ENCODE measurements around the gene VTI1A. TPM values are rescaled to one million over a fixed set of nuclear protein-coding genes. Genes with fewer than 3 reads are reported as not detected.

Gene VTI1A
- total and polyA plus RNA-seq, 7 experiments from 2014 or later: 21.7 to 56.8 (median 40.8) TPM

DNA sequence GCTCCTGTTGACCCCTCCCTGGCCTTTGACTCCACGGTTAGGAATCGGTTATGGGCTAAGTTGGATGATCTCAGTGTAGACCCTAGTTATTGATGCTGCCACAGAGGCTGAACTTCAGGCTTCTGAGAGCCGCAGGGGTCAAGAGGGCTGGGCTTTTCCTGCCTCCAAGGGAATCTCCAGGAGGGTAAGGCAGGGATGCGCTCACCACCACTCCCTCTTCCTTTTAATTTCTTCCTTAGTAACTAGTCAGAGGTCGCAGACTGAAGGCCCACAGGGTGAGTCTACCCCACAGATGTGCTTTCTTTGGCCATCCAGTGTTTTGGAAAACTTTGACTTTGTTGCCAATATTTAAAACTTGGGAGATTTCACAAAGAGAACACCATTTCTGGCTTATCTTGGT is 352.0 kb downstream of the VTI1A start:
- DNase-seq: no peak
- Mint-ChIP-seq H3K36me3 (peaks cover 0 to 18% (median 7%) of the 10 kb centered on the region in 5 donors), H3K9me3 (no peaks in the 10 kb centered on the region), H3K27me3 (no peaks in the 10 kb centered on the region), H3K4me3 (no peak overlapping the region), H3K27ac (no peak overlapping the region), H3K4me1 (peaks cover 0 to 5% (median 0%) of the 10 kb centered on the region in 7 donors)
- CTCF ChIA-PET: no interaction called here
- no peak overlapping the region for H3K27ac ChIP-seq (ENCODE audit: low read depth, low read length)
- no peaks in the 10 kb centered on the region for H3K36me3 ChIP-seq (ENCODE audit: control insufficient read depth in 2 of 3, insufficient read depth in 3 of 3, low read length in 3 of 3)
- intact Hi-C loops (cut with micrococcal nuclease): no loop called here
- POLR2A ChIA-PET: no interaction called here
- H3K4me3 ChIP-seq (ENCODE audit: low read length): no peak overlapping the region
- ATAC-seq: no peak
- H3K27me3 ChIP-seq (ENCODE audit: control insufficient read depth in 2 of 2, insufficient read depth in 2 of 2, low read length in 2 of 2): no peaks in the 10 kb centered on the region
- H3K4me1 ChIP-seq (ENCODE audit: control insufficient read depth in 2 of 2, insufficient read depth in 2 of 2, low read length in 2 of 2): no peaks in the 10 kb centered on the region
- H3K9me3 ChIP-seq (ENCODE audit: control insufficient read depth in 2 of 3, low read length in 3 of 3): no peaks in the 10 kb centered on the region

DNA sequence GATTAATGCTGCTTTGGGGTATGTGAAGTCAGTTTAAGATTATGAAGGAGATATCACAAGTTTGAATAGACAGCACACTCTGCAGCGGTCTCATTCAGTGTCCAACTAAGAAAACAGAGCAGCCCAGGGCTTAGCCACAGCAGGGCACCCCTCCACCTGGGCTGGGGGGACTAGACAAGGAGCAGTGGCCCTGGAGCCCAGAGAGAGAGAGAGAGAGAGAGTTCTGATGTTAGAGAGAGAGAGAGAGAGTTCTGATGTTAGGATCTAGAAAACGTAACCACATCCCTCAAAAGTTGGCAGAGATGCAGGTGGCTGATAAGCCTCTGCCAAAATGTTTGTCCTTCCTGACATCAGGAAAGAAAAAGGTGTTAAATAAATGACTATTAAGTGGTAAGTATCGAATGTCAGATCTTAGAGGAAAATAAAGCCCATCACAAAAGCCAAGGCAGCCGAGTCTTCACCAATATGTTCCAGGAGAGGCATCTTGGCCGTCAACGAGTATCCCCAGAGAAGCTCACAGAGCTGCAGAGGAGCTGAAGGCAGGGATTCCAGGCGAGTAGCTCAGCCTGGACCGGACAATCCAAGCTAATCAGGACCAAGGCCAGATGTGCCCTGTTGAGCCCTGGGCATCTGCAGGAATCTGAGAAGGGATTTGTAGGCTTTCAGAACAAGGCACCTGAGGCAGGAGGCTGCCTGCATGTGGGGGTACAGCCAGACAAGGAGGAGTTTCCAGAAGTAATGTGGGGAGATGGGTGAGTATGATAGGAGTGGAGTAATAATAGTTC is 352.9 kb downstream of the VTI1A start:
- H3K9me3 ChIP-seq (ENCODE audit: control insufficient read depth in 2 of 3, low read length in 3 of 3): no peaks in the 10 kb centered on the region
- H3K4me1 ChIP-seq (ENCODE audit: control insufficient read depth in 2 of 2, insufficient read depth in 2 of 2, low read length in 2 of 2): no peaks in the 10 kb centered on the region
- H3K4me3 Mint-ChIP-seq: no peak overlapping the region
- H3K27me3 Mint-ChIP-seq: no peaks in the 10 kb centered on the region
- no peak overlapping the region for H3K4me3 ChIP-seq (ENCODE audit: low read length)
- no peaks in the 10 kb centered on the region for H3K36me3 ChIP-seq (ENCODE audit: control insufficient read depth in 2 of 3, insufficient read depth in 3 of 3, low read length in 3 of 3)
- ChIA-PET CTCF (interaction anchor here (0.8 kb wide), 1 partner anchor 755 kb away, joined by 3 read pairs; no protein-coding TSS in a partner anchor), POLR2A (no interaction called here)
- no peaks in the 10 kb centered on the region for H3K27me3 ChIP-seq (ENCODE audit: control insufficient read depth in 2 of 2, insufficient read depth in 2 of 2, low read length in 2 of 2)
- H3K36me3 Mint-ChIP-seq: peaks cover 0 to 19% (median 7%) of the 10 kb centered on the region in 5 donors
- H3K27ac Mint-ChIP-seq: peak overlapping the region in 1 of 9 donors; percentile 29
- DNase-seq (no peak), ATAC-seq (no peak)
- peaks cover 0 to 5% (median 0%) of the 10 kb centered on the region in 7 donors for H3K4me1 Mint-ChIP-seq
- no peak overlapping the region for H3K27ac ChIP-seq (ENCODE audit: low read depth, low read length)
- H3K9me3 Mint-ChIP-seq: no peaks in the 10 kb centered on the region
- intact Hi-C loops (cut with micrococcal nuclease): no loop called here

GRCh38 chr10:112801004-112801403 is 354.0 kb downstream of the VTI1A start:
- no peak overlapping the region for H3K4me3 Mint-ChIP-seq
- H3K27me3 Mint-ChIP-seq: no peaks in the 10 kb centered on the region
- no peaks in the 10 kb centered on the region for H3K36me3 ChIP-seq (ENCODE audit: control insufficient read depth in 2 of 3, insufficient read depth in 3 of 3, low read length in 3 of 3)
- H3K36me3 Mint-ChIP-seq: peaks cover 0 to 22% (median 7%) of the 10 kb centered on the region in 5 donors
- H3K9me3 ChIP-seq (ENCODE audit: control insufficient read depth in 2 of 3, low read length in 3 of 3): no peaks in the 10 kb centered on the region
- no peak overlapping the region for H3K27ac ChIP-seq (ENCODE audit: low read depth, low read length)
- no peaks in the 10 kb centered on the region for H3K4me1 ChIP-seq (ENCODE audit: control insufficient read depth in 2 of 2, insufficient read depth in 2 of 2, low read length in 2 of 2)
- H3K4me1 Mint-ChIP-seq: peaks cover 0 to 5% (median 0%) of the 10 kb centered on the region in 7 donors
- CTCF ChIA-PET: interaction anchor here (0.9 kb wide), 1 partner anchor 11 kb away, joined by 3 read pairs; no protein-coding TSS in a partner anchor
- ATAC-seq (no peak), DNase-seq (no peak)
- POLR2A ChIA-PET: no interaction called here
- H3K27ac Mint-ChIP-seq: no peak overlapping the region
- no peaks in the 10 kb centered on the region for H3K27me3 ChIP-seq (ENCODE audit: control insufficient read depth in 2 of 2, insufficient read depth in 2 of 2, low read length in 2 of 2)
- H3K9me3 Mint-ChIP-seq: no peaks in the 10 kb centered on the region
- intact Hi-C loops (cut with micrococcal nuclease): no loop called here
- no peak overlapping the region for H3K4me3 ChIP-seq (ENCODE audit: low read length)

GRCh38 chr10:112801748-112802147 is 354.7 kb downstream of the VTI1A start:
- no peak for ATAC-seq
- Mint-ChIP-seq H3K4me3 (no peak overlapping the region), H3K9me3 (no peaks in the 10 kb centered on the region), H3K27me3 (no peaks in the 10 kb centered on the region), H3K36me3 (peaks cover 0 to 22% (median 8%) of the 10 kb centered on the region in 5 donors), H3K4me1 (peaks cover 0 to 5% (median 0%) of the 10 kb centered on the region in 7 donors), H3K27ac (no peak overlapping the region)
- Histone ChIP-seq H3K4me1 (ENCODE audit: control insufficient read depth in 2 of 2, insufficient read depth in 2 of 2, low read length in 2 of 2) (no peaks in the 10 kb centered on the region), H3K4me3 (ENCODE audit: low read length) (no peak overlapping the region), H3K36me3 (ENCODE audit: control insufficient read depth in 2 of 3, insufficient read depth in 3 of 3, low read length in 3 of 3) (no peaks in the 10 kb centered on the region), H3K27me3 (ENCODE audit: control insufficient read depth in 2 of 2, insufficient read depth in 2 of 2, low read length in 2 of 2) (no peaks in the 10 kb centered on the region), H3K9me3 (ENCODE audit: control insufficient read depth in 2 of 3, low read length in 3 of 3) (no peaks in the 10 kb centered on the region), H3K27ac (ENCODE audit: low read depth, low read length) (no peak overlapping the region)
- intact Hi-C loops (cut with micrococcal nuclease): no loop called here
- ChIA-PET POLR2A (no interaction called here), CTCF (no interaction called here)
- no peak for DNase-seq

- H3K4me1 ChIP-seq (ENCODE audit: control insufficient read depth in 2 of 2, insufficient read depth in 2 of 2, low read length in 2 of 2): no peaks in the 10 kb centered on the region
- CTCF ChIA-PET: no interaction called here
- DNase-seq: no peak
- no peak overlapping the region for H3K4me3 Mint-ChIP-seq
- no peaks in the 10 kb centered on the region for H3K36me3 ChIP-seq (ENCODE audit: control insufficient read depth in 2 of 3, insufficient read depth in 3 of 3, low read length in 3 of 3)
- H3K4me1 Mint-ChIP-seq: peaks cover 0 to 5% (median 0%) of the 10 kb centered on the region in 7 donors
- no peak overlapping the region for H3K27ac Mint-ChIP-seq
- intact Hi-C loops (cut with micrococcal nuclease): no loop called here
- no peaks in the 10 kb centered on the region for H3K27me3 ChIP-seq (ENCODE audit: control insufficient read depth in 2 of 2, insufficient read depth in 2 of 2, low read length in 2 of 2)
- no peaks in the 10 kb centered on the region for H3K9me3 Mint-ChIP-seq
- no peak for ATAC-seq
- no peak overlapping the region for H3K27ac ChIP-seq (ENCODE audit: low read depth, low read length)
- H3K36me3 Mint-ChIP-seq: peaks cover 0 to 26% (median 11%) of the 10 kb centered on the region in 5 donors
- POLR2A ChIA-PET: no interaction called here
- H3K27me3 Mint-ChIP-seq: no peaks in the 10 kb centered on the region
- H3K4me3 ChIP-seq (ENCODE audit: low read length): no peak overlapping the region
- H3K9me3 ChIP-seq (ENCODE audit: control insufficient read depth in 2 of 3, low read length in 3 of 3): no peaks in the 10 kb centered on the region
Measured at GRCh38 chr10:112802411-112803022, 355.5 kb downstream of the VTI1A start.

- no peaks in the 10 kb centered on the region for H3K27me3 Mint-ChIP-seq
- ChIA-PET POLR2A (no interaction called here), CTCF (no interaction called here)
- peaks cover 0 to 1% (median 0%) of the 10 kb centered on the region in 11 donors for H3K9me3 Mint-ChIP-seq
- H3K27me3 ChIP-seq (ENCODE audit: control insufficient read depth in 2 of 2, insufficient read depth in 2 of 2, low read length in 2 of 2): no peaks in the 10 kb centered on the region
- no peak overlapping the region for H3K4me3 ChIP-seq (ENCODE audit: low read length)
- no peak overlapping the region for H3K27ac Mint-ChIP-seq
- H3K4me3 Mint-ChIP-seq: no peak overlapping the region
- ATAC-seq (no peak), DNase-seq (no peak)
- H3K9me3 ChIP-seq (ENCODE audit: control insufficient read depth in 2 of 3, low read length in 3 of 3): no peaks in the 10 kb centered on the region
- no peaks in the 10 kb centered on the region for H3K4me1 ChIP-seq (ENCODE audit: control insufficient read depth in 2 of 2, insufficient read depth in 2 of 2, low read length in 2 of 2)
- peaks cover 0 to 5% (median 0%) of the 10 kb centered on the region in 7 donors for H3K4me1 Mint-ChIP-seq
- intact Hi-C loops (cut with micrococcal nuclease): no loop called here
- no peaks in the 10 kb centered on the region for H3K36me3 ChIP-seq (ENCODE audit: control insufficient read depth in 2 of 3, insufficient read depth in 3 of 3, low read length in 3 of 3)
- peaks cover 0 to 28% (median 16%) of the 10 kb centered on the region in 5 donors for H3K36me3 Mint-ChIP-seq
- no peak overlapping the region for H3K27ac ChIP-seq (ENCODE audit: low read depth, low read length)
Measured at GRCh38 chr10:112803961-112804401, 357.0 kb downstream of the VTI1A start.
